HEK293 (cell line): ENCODE data around the gene KLHL7.

Experiments used
- MZF1 ChIP-seq: fragments of 450-650 bp; formaldehyde crosslinking; IDR thresholded peaks from 2 replicates; pipeline ENCODE4 v1.5.1; 2017; ENCODE audit warnings: missing biosample characterization, missing genetic modification characterization, borderline replicate concordance
- YY1 ChIP-seq: fragments of 450-650 bp; formaldehyde crosslinking; IDR thresholded peaks from 2 replicates; pipeline ENCODE4 v1.5.1; 2018; ENCODE audit warnings: missing biosample characterization, missing genetic modification characterization
- ZNF571 ChIP-seq: fragments of 450-650 bp; formaldehyde crosslinking; IDR thresholded peaks from 2 replicates; pipeline ENCODE4 v1.5.0; 2017; ENCODE audit warnings: missing biosample characterization, missing genetic modification characterization
- TF ChIP-seq, protein P1 (sequence below): fragments of 450-650 bp; formaldehyde crosslinking; IDR thresholded peaks from 2 replicates; pipeline ENCODE4 v1.5.1; 2016; ENCODE audit warnings: missing biosample characterization, missing genetic modification characterization

DNA sequence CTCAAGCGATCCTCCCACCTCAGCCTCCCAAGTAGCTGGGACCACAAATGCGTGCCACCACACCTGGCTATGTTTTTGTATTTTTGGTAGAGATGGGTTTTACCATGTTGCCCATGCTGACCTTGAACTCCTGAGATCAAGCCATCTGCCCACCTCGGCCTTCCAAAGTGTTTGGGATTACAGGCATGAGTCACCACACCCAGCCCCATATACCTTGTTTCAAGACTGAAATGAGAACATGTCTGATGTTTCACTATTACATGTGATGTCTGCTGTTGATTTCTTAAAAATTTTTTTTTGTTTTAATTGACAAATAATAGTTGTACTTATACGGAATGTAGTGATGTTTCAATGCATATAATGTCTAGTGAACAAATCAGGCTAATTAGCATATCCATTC lies 14.5 kb downstream of the KLHL7 start:
- TF ChIP-seq YY1 (no peak), MZF1 (tag by site-specific recombination) (no peak), ZNF571 (no peak)
- TF ChIP-seq, protein P1, sequence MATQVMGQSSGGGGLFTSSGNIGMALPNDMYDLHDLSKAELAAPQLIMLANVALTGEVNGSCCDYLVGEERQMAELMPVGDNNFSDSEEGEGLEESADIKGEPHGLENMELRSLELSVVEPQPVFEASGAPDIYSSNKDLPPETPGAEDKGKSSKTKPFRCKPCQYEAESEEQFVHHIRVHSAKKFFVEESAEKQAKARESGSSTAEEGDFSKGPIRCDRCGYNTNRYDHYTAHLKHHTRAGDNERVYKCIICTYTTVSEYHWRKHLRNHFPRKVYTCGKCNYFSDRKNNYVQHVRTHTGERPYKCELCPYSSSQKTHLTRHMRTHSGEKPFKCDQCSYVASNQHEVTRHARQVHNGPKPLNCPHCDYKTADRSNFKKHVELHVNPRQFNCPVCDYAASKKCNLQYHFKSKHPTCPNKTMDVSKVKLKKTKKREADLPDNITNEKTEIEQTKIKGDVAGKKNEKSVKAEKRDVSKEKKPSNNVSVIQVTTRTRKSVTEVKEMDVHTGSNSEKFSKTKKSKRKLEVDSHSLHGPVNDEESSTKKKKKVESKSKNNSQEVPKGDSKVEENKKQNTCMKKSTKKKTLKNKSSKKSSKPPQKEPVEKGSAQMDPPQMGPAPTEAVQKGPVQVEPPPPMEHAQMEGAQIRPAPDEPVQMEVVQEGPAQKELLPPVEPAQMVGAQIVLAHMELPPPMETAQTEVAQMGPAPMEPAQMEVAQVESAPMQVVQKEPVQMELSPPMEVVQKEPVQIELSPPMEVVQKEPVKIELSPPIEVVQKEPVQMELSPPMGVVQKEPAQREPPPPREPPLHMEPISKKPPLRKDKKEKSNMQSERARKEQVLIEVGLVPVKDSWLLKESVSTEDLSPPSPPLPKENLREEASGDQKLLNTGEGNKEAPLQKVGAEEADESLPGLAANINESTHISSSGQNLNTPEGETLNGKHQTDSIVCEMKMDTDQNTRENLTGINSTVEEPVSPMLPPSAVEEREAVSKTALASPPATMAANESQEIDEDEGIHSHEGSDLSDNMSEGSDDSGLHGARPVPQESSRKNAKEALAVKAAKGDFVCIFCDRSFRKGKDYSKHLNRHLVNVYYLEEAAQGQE, result no peak
